Neural progenitor cell (in vitro differentiated cells): ENCODE data around the gene COQ9. TPM values are rescaled to one million over a fixed set of nuclear protein-coding genes. Genes with fewer than 3 reads are reported as not detected.

Experiments used
- DNase-seq: peaks from one replicate; pipeline ENCODE4 v3.0.0-alpha.2; 2016; ENCODE audit warnings: low spot score
- H2AFZ ChIP-seq: fragments of 200-600 bp; sonication (generic); replicated peaks from 2 replicates; pipeline ENCODE4 v1.6.1; 2016; ENCODE audit warnings: antibody characterized with exemption
- H3F3A ChIP-seq: fragments of 200-600 bp; sonication (generic); 2 replicates; pipeline ENCODE4 v1.6.1; 2016; ENCODE audit warnings: antibody characterized with exemption, low read depth
- H3K27ac ChIP-seq: fragments of 200-600 bp; sonication (generic); 2 replicates; pipeline ENCODE4 v1.5.1; 2016; ENCODE audit warnings: mild to moderate bottlenecking
- H3K27me3 ChIP-seq: fragments of 200-600 bp; sonication (generic); 2 replicates; pipeline ENCODE4 v1.6.1; 2016; ENCODE audit warnings: mild to moderate bottlenecking, moderate library complexity
- H3K36me3 ChIP-seq: fragments of 200-600 bp; sonication (generic); 2 replicates; pipeline ENCODE4 v1.5.1; 2016
- H3K4me1 ChIP-seq: fragments of 200-600 bp; sonication (generic); 2 replicates; pipeline ENCODE4 v1.6.1; 2016; ENCODE audit warnings: mixed run types
- H3K4me2 ChIP-seq: fragments of 200-600 bp; sonication (generic); 2 replicates; pipeline ENCODE4 v1.6.1; 2016
- H3K4me3 ChIP-seq: fragments of 200-600 bp; sonication (generic); 2 replicates; pipeline ENCODE4 v1.5.1; 2016
- H3K79me2 ChIP-seq: fragments of 200-600 bp; sonication (generic); 2 replicates; pipeline ENCODE4 v1.6.1; 2016; ENCODE audit warnings: low read depth
- H3K9ac ChIP-seq: fragments of 200-600 bp; sonication (generic); 2 replicates; pipeline ENCODE4 v1.6.1; 2016
- H3K9me3 ChIP-seq: fragments of 200-600 bp; sonication (generic); 2 replicates; pipeline ENCODE4 v1.5.1; 2016; ENCODE audit warnings: low read depth
- H4K20me1 ChIP-seq: fragments of 200-600 bp; sonication (generic); 2 replicates; pipeline ENCODE4 v1.6.1; 2016; ENCODE audit warnings: low read depth
- H3K27ac Mint-ChIP-seq: 3 replicates; pipeline ENCODE4 v1.8.0; 2021; ENCODE audit warnings: mixed read lengths
- H3K27me3 Mint-ChIP-seq: 2 replicates; pipeline ENCODE4 v1.8.0; 2022; ENCODE audit warnings: low read depth, mild to moderate bottlenecking, inconsistent platforms, moderate library complexity, mixed read lengths; ENCODE audit not compliant: insufficient read depth
- H3K36me3 Mint-ChIP-seq: 3 replicates; pipeline ENCODE4 v1.8.0; 2021; ENCODE audit warnings: mixed read lengths
- H3K4me1 Mint-ChIP-seq: 3 replicates; pipeline ENCODE4 v1.8.0; 2021; ENCODE audit warnings: mixed read lengths
- H3K4me3 Mint-ChIP-seq: 3 replicates; pipeline ENCODE4 v1.8.0; 2021; ENCODE audit warnings: mild to moderate bottlenecking, moderate library complexity, mixed read lengths
- H3K9me3 Mint-ChIP-seq: 3 replicates; pipeline ENCODE4 v1.8.0; 2020; ENCODE audit warnings: mixed read lengths
- CTCF ChIP-seq: fragments of 200-600 bp; sonication (generic); IDR thresholded peaks from 2 replicates; pipeline ENCODE4 v1.5.1; 2017; ENCODE audit warnings: antibody characterized with exemption, mild to moderate bottlenecking
- EZH2 ChIP-seq: fragments of 200-600 bp; sonication (generic); IDR thresholded peaks from 2 replicates; pipeline ENCODE4 v1.6.1; 2017; ENCODE audit warnings: antibody characterized with exemption, mild to moderate bottlenecking, moderate library complexity
- EZH2phosphoT487 ChIP-seq: fragments of 200-600 bp; sonication (generic); IDR thresholded peaks from 2 replicates; pipeline ENCODE4 v1.6.1; 2017; ENCODE audit warnings: antibody characterized with exemption
- total RNA-seq: library from RNA; depleted of rRNA; stranded (reverse); fragments of >200 nt; gene quantifications from 2 replicates; pipeline ENCODE4 v1.2.3, GENCODE V29; 2015; ENCODE audit warnings: low replicate concordance

The COQ9 gene
- total RNA-seq, 1 donor from 2014 or later = 20.3 TPM

DNA sequence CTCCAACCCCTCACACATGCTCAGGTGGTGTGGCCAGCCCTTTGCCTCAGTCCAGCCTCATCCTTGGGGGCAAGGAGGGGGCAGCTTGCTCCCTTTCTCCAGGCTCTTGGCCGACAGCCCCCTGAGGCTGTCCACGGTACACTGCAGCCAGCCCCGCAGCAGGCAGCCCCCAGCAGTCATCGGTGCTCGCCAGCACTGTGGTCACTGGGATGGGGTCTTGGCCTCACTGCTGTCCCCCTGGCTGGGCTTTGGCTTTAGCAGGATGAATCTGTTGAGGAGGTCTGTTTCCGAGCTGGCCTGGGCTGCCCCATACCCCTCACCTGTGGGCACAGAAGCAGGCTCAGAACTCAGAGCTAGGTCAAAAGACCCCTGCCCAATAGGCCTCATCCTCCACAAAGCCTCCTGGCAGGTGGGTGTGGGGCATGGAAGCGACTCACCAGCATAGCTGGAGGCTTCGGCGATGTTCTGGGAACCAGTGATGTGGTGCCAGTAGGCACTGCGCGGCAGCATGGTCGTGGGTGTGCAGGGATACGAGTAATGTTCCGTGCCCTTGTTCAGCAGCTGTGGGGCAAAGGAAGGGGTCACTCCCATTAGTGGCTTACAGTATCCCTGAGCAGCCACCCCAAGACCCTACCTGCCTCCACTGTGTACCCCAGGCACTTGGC is 26.0 kb downstream of the COQ9 start:
- Mint-ChIP-seq H3K27ac (no peak overlapping the region), H3K4me1 (peaks cover 21% of the 10 kb centered on the region), H3K36me3 (peaks cover 18% of the 10 kb centered on the region), H3K4me3 (no peak overlapping the region), H3K27me3 (peaks cover 4% of the 10 kb centered on the region), H3K9me3 (no peaks in the 10 kb centered on the region)
- no peak overlapping the region for H2AFZ ChIP-seq
- peaks cover 26% of the 10 kb centered on the region for H3F3A ChIP-seq
- TF ChIP-seq EZH2phosphoT487 (no peak), CTCF (no peak), EZH2 (no peak)
- H4K20me1 ChIP-seq = peaks cover 27% of the 10 kb centered on the region
- H3K27me3 ChIP-seq = no peaks in the 10 kb centered on the region
- H3K4me1 ChIP-seq = peaks cover 28% of the 10 kb centered on the region
- no peaks in the 10 kb centered on the region for H3K9me3 ChIP-seq
- H3K9ac ChIP-seq = no peak overlapping the region
- no peak overlapping the region for H3K4me3 ChIP-seq
- no peak overlapping the region for H3K27ac ChIP-seq
- no peaks in the 10 kb centered on the region for H3K79me2 ChIP-seq
- H3K4me2 ChIP-seq = no peak overlapping the region
- H3K36me3 ChIP-seq = no peaks in the 10 kb centered on the region
- no peak for DNase-seq

- H2AFZ ChIP-seq = no peak overlapping the region
- Mint-ChIP-seq H3K4me3 (no peak overlapping the region), H3K36me3 (peaks cover 12% of the 10 kb centered on the region), H3K27me3 (peaks cover 7% of the 10 kb centered on the region), H3K27ac (no peak overlapping the region), H3K9me3 (no peaks in the 10 kb centered on the region), H3K4me1 (peaks cover 27% of the 10 kb centered on the region)
- TF ChIP-seq EZH2 (no peak), EZH2phosphoT487 (no peak), CTCF (no peak)
- no peaks in the 10 kb centered on the region for H3K79me2 ChIP-seq
- H3K4me3 ChIP-seq = no peak overlapping the region
- no peak for DNase-seq
- peaks cover 26% of the 10 kb centered on the region for H3F3A ChIP-seq
- peaks cover 2% of the 10 kb centered on the region for H3K27me3 ChIP-seq
- H3K27ac ChIP-seq = no peak overlapping the region
- no peak overlapping the region for H3K4me2 ChIP-seq
- peaks cover 22% of the 10 kb centered on the region for H4K20me1 ChIP-seq
- H3K36me3 ChIP-seq = no peaks in the 10 kb centered on the region
- no peaks in the 10 kb centered on the region for H3K9me3 ChIP-seq
- H3K4me1 ChIP-seq = peaks cover 34% of the 10 kb centered on the region
- H3K9ac ChIP-seq = no peak overlapping the region
Observed at GRCh38 chr16:57473906-57474305, 26.6 kb downstream of the COQ9 start.

DNA sequence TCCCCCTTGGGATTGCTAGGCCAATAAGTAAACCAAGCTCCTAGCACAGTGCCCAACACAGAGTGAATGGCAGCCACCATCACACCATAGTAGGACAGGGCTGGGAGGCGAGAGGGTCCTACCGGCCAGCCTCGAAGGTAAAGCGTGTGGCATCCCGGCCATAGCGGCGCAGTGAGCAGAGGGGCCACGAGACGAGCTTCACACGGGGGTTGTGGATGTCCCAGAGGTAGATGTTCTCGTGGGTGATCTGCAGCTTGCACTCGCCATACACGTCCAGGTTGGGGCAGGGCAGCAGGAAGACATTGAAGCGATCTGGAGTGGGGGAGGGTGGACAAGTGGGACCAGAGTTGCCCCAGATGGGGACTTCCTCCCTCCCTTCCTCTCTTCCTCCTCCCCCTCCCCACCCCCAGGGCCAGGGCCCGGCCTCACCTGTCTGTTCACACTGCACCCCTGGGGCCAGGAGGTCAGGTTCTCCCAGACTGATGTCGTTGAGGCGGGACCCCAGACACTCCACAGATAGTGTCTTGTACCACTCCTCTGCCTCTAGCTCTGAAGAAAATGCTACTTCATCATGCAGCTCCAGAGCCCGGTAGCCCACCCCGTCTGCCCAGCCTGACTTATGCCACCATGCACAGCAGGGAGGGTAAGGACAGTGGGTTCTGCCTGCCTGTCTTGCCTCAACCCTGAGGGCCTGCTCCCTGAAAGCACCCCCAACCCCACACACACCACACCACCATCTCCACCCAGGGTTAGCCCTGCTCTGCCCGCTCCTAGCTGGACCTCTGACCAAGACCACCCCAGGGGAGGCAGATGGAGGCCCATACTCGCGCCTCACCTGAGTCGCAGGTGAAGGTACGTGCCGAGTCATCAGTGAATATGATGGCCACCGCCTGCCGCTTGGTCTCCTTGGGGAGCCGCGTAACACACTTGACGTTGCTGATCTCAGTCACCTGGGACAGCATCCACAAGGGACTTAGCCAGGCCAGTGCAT is 27.7 kb downstream of the COQ9 start:
- H4K20me1 ChIP-seq = peaks cover 22% of the 10 kb centered on the region

More for the DNA sequence above, 27.7 kb downstream of the COQ9 start:
- peaks cover 7% of the 10 kb centered on the region for H3K27me3 Mint-ChIP-seq
- peaks cover 41% of the 10 kb centered on the region for H3K4me1 ChIP-seq
- peaks cover 34% of the 10 kb centered on the region for H3K4me1 Mint-ChIP-seq
- no peaks in the 10 kb centered on the region for H3K79me2 ChIP-seq
- H3K4me3 Mint-ChIP-seq = no peak overlapping the region
- H3K4me2 ChIP-seq = no peak overlapping the region
- DNase-seq = no peak
- H3K9ac ChIP-seq = no peak overlapping the region
- H2AFZ ChIP-seq = no peak overlapping the region
- no peaks in the 10 kb centered on the region for H3K36me3 ChIP-seq
- H3F3A ChIP-seq = peaks cover 26% of the 10 kb centered on the region
- peaks cover 7% of the 10 kb centered on the region for H3K27me3 ChIP-seq
- H3K27ac Mint-ChIP-seq = no peak overlapping the region
- no peak for TF ChIP-seq CTCF
- TF ChIP-seq EZH2 = no peak
- TF ChIP-seq EZH2phosphoT487 = no peak
- peaks cover 7% of the 10 kb centered on the region for H3K36me3 Mint-ChIP-seq
- H3K9me3 Mint-ChIP-seq = no peaks in the 10 kb centered on the region
- H3K9me3 ChIP-seq = no peaks in the 10 kb centered on the region
- no peak overlapping the region for H3K27ac ChIP-seq
- no peak overlapping the region for H3K4me3 ChIP-seq
